Fibroblast of lung (primary cell): ENCODE data around the gene CCDC12. TPM values are rescaled to one million over a fixed set of nuclear protein-coding genes. Genes with fewer than 3 reads are reported as not detected.

Source experiments
- DNase-seq, 2 donors: peaks; one replicate each; pipeline versions ENCODE4 v3.0.0 to v3.0.0-alpha.2; 2010; ENCODE audit warnings: low read depth in 2 of 2
- H2AFZ ChIP-seq: 2 replicates; pipeline ENCODE4 v1.5.1; 2012; ENCODE audit warnings: low read length, control low read depth, inconsistent platforms
- H3K27ac ChIP-seq: 2 replicates; pipeline ENCODE4 v1.5.1; 2011; ENCODE audit warnings: low read length, control low read depth; ENCODE audit not compliant: insufficient read depth
- H3K27me3 ChIP-seq: 2 replicates; pipeline ENCODE4 v1.5.1; 2011; ENCODE audit warnings: mild to moderate bottlenecking, low read length; ENCODE audit not compliant: control insufficient read depth, insufficient read depth
- H3K36me3 ChIP-seq: 2 replicates; pipeline ENCODE4 v1.5.1; 2011; ENCODE audit warnings: low read length; ENCODE audit not compliant: control insufficient read depth, insufficient read depth
- H3K4me1 ChIP-seq: 2 replicates; pipeline ENCODE4 v1.5.1; 2011; ENCODE audit warnings: low read length; ENCODE audit not compliant: control insufficient read depth, insufficient read depth; ENCODE audit errors: extremely low read depth
- H3K4me2 ChIP-seq: 2 replicates; pipeline ENCODE4 v1.5.1; 2011; ENCODE audit warnings: low read length, control low read depth; ENCODE audit not compliant: insufficient read depth; ENCODE audit errors: extremely low read depth
- H3K4me3 ChIP-seq, 4 experiments: fragments of 200-600 bp in 1 of 4; sonication (generic) in 1 of 4; replicated peaks in 1 of 4; 2 replicates each; pipeline ENCODE4 v1.5.1; 2011 to 2016; ENCODE audit warnings: low read length in 4 of 4, low read depth in 3 of 4, mild to moderate bottlenecking in 3 of 4, control low read depth in 2 of 4, inconsistent platforms in 1 of 4, mixed read lengths in 1 of 4; ENCODE audit not compliant: insufficient read depth in 1 of 4; ENCODE audit errors: control extremely low read depth in 1 of 4
- H3K79me2 ChIP-seq: 2 replicates; pipeline ENCODE4 v1.5.1; 2012; ENCODE audit warnings: mild to moderate bottlenecking, low read length, inconsistent platforms; ENCODE audit not compliant: control insufficient read depth, insufficient read depth
- H3K9ac ChIP-seq: 2 replicates; pipeline ENCODE4 v1.5.1; 2011; ENCODE audit warnings: mild to moderate bottlenecking, low read length, control low read depth; ENCODE audit not compliant: insufficient read depth
- H3K9me3 ChIP-seq: 2 replicates; pipeline ENCODE4 v1.5.1; 2012; ENCODE audit warnings: low read depth, low read length; ENCODE audit not compliant: control insufficient read depth, insufficient read depth
- H4K20me1 ChIP-seq: 2 replicates; pipeline ENCODE4 v1.5.1; 2011; ENCODE audit warnings: low read length; ENCODE audit not compliant: control insufficient read depth, insufficient read depth; ENCODE audit errors: extremely low read depth
- EZH2 ChIP-seq: IDR thresholded peaks from 2 replicates; pipeline ENCODE4 v1.5.1; 2012; ENCODE audit warnings: low read length, control low read depth, mild to moderate bottlenecking; ENCODE audit errors: missing control alignments
- polyA plus RNA-seq, 2 donors: library from polyadenylated mRNA; depleted of rRNA in 1 of 2; stranded (reverse) in 1 of 2; unstranded in 1 of 2; fragments of >200 nt; gene quantifications; 2 replicates each; pipeline ENCODE4 v1.2.1, GENCODE V29; 2011 to 2012; ENCODE audit warnings: missing spikeins in 1 of 2
- total RNA-seq: library from RNA; depleted of rRNA; stranded (reverse); fragments of >200 nt; gene quantifications from 2 replicates; pipeline ENCODE4 v1.2.1, GENCODE V29; 2014
- TF ChIP-seq, protein P1 (sequence below), 2 donors: IDR thresholded peaks in 1 of 2; conservative IDR thresholded peaks in 1 of 2; 1 replicate in 1 of 2; 2 replicates in 1 of 2; pipeline ENCODE4 v1.5.1; 2011 to 2012; ENCODE audit warnings: low read length in 2 of 2, control low read depth in 1 of 2, inconsistent platforms in 1 of 2, low read depth in 1 of 2, mild to moderate bottlenecking in 1 of 2

CCDC12 gene
- total and polyA plus RNA-seq, 2 donors (not counting 1 experiment from before 2014, with no cell fraction given): 28.0 to 29.2 TPM

DNA sequence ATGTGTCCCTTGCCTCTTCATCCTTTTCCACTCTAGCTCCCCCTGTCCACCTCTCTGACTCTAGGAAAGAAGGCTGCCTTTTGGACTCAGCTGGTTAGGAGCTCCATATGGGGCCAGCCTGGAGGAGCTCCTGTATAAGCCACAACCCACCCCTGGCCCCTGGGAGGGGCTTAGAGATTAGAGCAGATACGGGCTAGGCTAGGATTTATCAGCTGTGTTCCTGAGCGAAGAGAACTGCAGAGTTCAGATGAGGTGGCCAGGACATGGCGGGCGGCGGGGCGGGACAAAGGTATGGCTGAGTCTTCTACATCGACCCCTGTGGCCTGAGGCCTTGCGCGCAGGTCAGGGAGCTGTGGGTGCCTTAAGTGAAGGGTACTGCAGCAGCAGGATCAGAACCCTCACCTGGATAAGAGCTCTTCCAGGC is 10.8 kb upstream of the CCDC12 start:
- Histone ChIP-seq H3K4me1 (no peaks in the 10 kb centered on the region), H3K36me3 (no peaks in the 10 kb centered on the region), H3K4me2 (no peak overlapping the region), H3K4me3 (no peak overlapping the region), H3K9me3 (no peaks in the 10 kb centered on the region), H3K9ac (no peak overlapping the region), H4K20me1 (no peaks in the 10 kb centered on the region), H3K79me2 (no peaks in the 10 kb centered on the region), H3K27ac (no peak overlapping the region), H2AFZ (no peak overlapping the region), H3K27me3 (no peaks in the 10 kb centered on the region)
- no peak for DNase-seq
- TF ChIP-seq, protein P1, sequence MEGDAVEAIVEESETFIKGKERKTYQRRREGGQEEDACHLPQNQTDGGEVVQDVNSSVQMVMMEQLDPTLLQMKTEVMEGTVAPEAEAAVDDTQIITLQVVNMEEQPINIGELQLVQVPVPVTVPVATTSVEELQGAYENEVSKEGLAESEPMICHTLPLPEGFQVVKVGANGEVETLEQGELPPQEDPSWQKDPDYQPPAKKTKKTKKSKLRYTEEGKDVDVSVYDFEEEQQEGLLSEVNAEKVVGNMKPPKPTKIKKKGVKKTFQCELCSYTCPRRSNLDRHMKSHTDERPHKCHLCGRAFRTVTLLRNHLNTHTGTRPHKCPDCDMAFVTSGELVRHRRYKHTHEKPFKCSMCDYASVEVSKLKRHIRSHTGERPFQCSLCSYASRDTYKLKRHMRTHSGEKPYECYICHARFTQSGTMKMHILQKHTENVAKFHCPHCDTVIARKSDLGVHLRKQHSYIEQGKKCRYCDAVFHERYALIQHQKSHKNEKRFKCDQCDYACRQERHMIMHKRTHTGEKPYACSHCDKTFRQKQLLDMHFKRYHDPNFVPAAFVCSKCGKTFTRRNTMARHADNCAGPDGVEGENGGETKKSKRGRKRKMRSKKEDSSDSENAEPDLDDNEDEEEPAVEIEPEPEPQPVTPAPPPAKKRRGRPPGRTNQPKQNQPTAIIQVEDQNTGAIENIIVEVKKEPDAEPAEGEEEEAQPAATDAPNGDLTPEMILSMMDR (conservative IDR thresholded peaks at IDR 0.05 in 1 of 2, IDR thresholded peaks at IDR 0.05 in 1 of 2; ENCODE audit: low read depth in 1 of 2, low read length in 2 of 2): no peak
- no peak for TF ChIP-seq EZH2

DNA sequence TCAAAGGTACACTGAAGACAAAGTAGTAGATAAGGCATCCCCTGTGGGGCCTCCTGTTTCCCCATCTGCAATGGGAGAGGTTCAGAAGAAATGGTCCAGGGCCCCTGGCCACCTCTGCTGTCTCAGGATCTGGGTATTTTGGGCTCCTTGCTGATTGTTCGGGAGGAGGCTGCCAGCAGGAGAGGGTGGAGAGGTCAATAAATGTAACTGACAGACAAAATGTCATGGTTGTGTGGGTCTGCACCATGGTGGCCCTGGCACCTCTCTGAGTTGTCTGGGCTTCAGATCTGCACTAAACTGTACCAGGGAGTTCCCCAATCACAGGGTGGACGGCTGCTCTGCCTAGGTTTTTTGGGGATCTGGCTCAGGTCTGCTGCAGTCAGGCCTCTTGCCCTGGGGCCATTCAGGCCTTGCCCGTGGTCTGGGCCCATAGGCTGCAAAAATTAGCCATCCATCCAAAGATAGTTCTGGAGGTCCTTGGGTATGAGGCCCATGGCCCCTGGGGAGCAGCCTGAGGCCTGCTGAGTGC is 10.3 kb upstream of the CCDC12 start:
- H3K9me3 ChIP-seq: no peaks in the 10 kb centered on the region
- no peaks in the 10 kb centered on the region for H4K20me1 ChIP-seq
- no peak overlapping the region for H3K4me3 ChIP-seq
- no peaks in the 10 kb centered on the region for H3K27me3 ChIP-seq
- TF ChIP-seq, protein P1 (conservative IDR thresholded peaks at IDR 0.05 in 1 of 2, IDR thresholded peaks at IDR 0.05 in 1 of 2; ENCODE audit: low read depth in 1 of 2, low read length in 2 of 2): no peak
- TF ChIP-seq EZH2: no peak
- H3K27ac ChIP-seq: no peak overlapping the region
- H2AFZ ChIP-seq: no peak overlapping the region
- H3K4me1 ChIP-seq: no peaks in the 10 kb centered on the region
- no peaks in the 10 kb centered on the region for H3K79me2 ChIP-seq
- no peak overlapping the region for H3K4me2 ChIP-seq
- H3K9ac ChIP-seq: no peak overlapping the region
- H3K36me3 ChIP-seq: no peaks in the 10 kb centered on the region
- DNase-seq: no peak

DNA sequence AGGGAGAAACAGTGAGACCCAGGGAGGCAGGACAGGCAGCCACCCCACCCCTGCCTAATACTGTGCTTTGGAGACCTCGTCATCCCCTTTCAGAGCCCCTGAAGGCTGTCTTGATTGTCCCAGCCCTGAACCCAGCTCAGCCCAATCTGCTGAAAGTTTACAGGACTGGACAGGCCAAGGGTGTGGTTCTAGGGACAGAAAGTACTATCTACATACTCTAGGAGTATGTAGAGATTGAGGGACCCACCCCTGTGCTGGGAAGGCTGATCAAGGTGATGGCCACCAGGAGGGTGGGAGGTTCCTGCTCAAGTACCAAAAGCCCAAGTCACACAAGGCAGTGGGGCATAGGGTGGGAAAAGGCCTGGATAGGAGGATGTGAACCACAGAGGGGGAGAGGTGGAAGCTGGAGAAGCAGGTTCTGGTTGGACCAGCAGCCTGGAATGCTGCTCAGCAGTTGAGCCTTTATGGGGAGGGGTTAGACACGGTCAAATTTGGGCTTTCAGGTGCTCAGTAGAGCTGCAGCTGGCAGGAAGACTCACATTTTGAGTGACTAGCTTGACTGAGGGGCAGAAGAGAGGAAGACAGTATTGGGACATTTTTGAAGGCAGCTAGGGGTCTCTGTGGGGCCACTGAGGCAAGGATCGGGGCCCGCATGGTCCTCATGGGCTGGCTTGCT is 9.6 kb upstream of the CCDC12 start:
- Histone ChIP-seq H3K4me3 (no peak overlapping the region), H3K4me2 (no peak overlapping the region), H4K20me1 (no peaks in the 10 kb centered on the region), H3K9me3 (no peaks in the 10 kb centered on the region), H3K9ac (no peak overlapping the region), H2AFZ (no peak overlapping the region), H3K4me1 (no peaks in the 10 kb centered on the region), H3K27me3 (no peaks in the 10 kb centered on the region), H3K36me3 (no peaks in the 10 kb centered on the region), H3K79me2 (no peaks in the 10 kb centered on the region), H3K27ac (no peak overlapping the region)
- no peak for TF ChIP-seq EZH2
- TF ChIP-seq, protein P1 (conservative IDR thresholded peaks at IDR 0.05 in 1 of 2, IDR thresholded peaks at IDR 0.05 in 1 of 2; ENCODE audit: low read depth in 1 of 2, low read length in 2 of 2): no peak
- DNase-seq: no peak
